Measurements from ENCODE around the gene PA2G4. TPM values are rescaled to one million over a fixed set of nuclear protein-coding genes. Genes with fewer than 3 reads are reported as not detected.
A peak's percentile ranks its signal among the peaks of the same experiment; 100 is the strongest.

The PA2G4 gene
- total RNA-seq, 1 donor from 2014 or later, result 230 TPM

- DNase-seq (ENCODE audit: low read depth), result no peak
- H3K4me3 ChIP-seq (ENCODE audit: low read depth, low read length), result peak overlapping the region; percentile 86
- TF ChIP-seq CTCF (conservative IDR thresholded peaks at IDR 0.05; ENCODE audit: low read depth, low read length), result no peak
Measured at GRCh38 chr12:56152756-56153677, 48.7 kb downstream of the PA2G4 start.

- DNase-seq (ENCODE audit: low read depth), result no peak
- TF ChIP-seq CTCF (conservative IDR thresholded peaks at IDR 0.05; ENCODE audit: low read depth, low read length), result no peak
- no peak overlapping the region for H3K4me3 ChIP-seq (ENCODE audit: low read depth, low read length)
Measured at GRCh38 chr12:56153678-56154065, 49.3 kb downstream of the PA2G4 start.

- no peak for TF ChIP-seq CTCF (conservative IDR thresholded peaks at IDR 0.05; ENCODE audit: low read depth, low read length)
- H3K4me3 ChIP-seq (ENCODE audit: low read depth, low read length), result no peak overlapping the region
- DNase-seq (ENCODE audit: low read depth), result no peak
Measured at GRCh38 chr12:56154246-56154771, 50.0 kb downstream of the PA2G4 start.

- no peak overlapping the region for H3K4me3 ChIP-seq (ENCODE audit: low read depth, low read length)
- DNase-seq (ENCODE audit: low read depth), result no peak
- TF ChIP-seq CTCF (conservative IDR thresholded peaks at IDR 0.05; ENCODE audit: low read depth, low read length), result no peak
Measured at GRCh38 chr12:56154818-56155217, 50.5 kb downstream of the PA2G4 start.

GRCh38 chr12:56155256-56155845 lies 51.0 kb downstream of the PA2G4 start:
- no peak for TF ChIP-seq CTCF (conservative IDR thresholded peaks at IDR 0.05; ENCODE audit: low read depth, low read length)
- no peak overlapping the region for H3K4me3 ChIP-seq (ENCODE audit: low read depth, low read length)
- no peak for DNase-seq (ENCODE audit: low read depth)

- peak overlapping the region; percentile 92 for H3K4me3 ChIP-seq (ENCODE audit: low read depth, low read length)
- DNase-seq (ENCODE audit: low read depth), result peak; percentile 13
Measured at GRCh38 chr12:56156464-56157200, 52.3 kb downstream of the PA2G4 start.
